NCI-H2196 treated with DMSO at 0.1 percent for 48 hours (cell line): Measurements from ENCODE around the gene TNNI2.
"Not testable (repeated sequence)": the region's sequence is repeated elsewhere in the genome, so short reads cannot be mapped to it uniquely, and the experiment has no call there.

Experiments
- DNase-seq: peaks from one replicate; lab custom pipeline; 2025; ENCODE audit not compliant: unreplicated experiment; lab: John Stamatoyannopoulos, UW

Gene TNNI2

GRCh38 chr11:1871531-1871930 is 32.8 kb downstream of the TNNI2 start:
- no peak for DNase-seq

GRCh38 chr11:1872267-1872985 is 33.6 kb downstream of the TNNI2 start:
- DNase-seq = no peak

GRCh38 chr11:1873048-1873812 is 34.4 kb downstream of the TNNI2 start:
- no peak for DNase-seq

DNA sequence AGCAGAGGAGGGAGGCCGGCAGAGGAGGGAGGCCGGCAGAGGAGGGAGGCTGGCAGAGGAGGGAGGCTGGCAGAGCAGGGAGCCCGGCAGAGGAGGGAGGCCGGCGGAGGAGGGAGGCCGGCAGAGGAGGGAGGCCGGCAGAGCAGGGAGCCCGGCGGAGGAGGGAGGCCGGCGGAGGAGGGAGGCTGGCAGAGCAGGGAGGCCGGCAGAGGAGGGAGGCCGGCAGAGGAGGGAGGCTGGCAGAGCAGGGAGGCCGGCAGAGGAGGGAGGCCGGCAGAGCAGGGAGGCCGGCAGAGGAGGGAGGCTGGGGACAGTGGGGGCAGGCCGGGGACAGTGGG is 35.0 kb downstream of the TNNI2 start:
- DNase-seq = not testable (repeated sequence)

GRCh38 chr11:1874441-1875092 is 35.8 kb downstream of the TNNI2 start:
- not testable (repeated sequence) for DNase-seq

GRCh38 chr11:1875093-1875850 is 36.5 kb downstream of the TNNI2 start:
- DNase-seq = no peak

DNA sequence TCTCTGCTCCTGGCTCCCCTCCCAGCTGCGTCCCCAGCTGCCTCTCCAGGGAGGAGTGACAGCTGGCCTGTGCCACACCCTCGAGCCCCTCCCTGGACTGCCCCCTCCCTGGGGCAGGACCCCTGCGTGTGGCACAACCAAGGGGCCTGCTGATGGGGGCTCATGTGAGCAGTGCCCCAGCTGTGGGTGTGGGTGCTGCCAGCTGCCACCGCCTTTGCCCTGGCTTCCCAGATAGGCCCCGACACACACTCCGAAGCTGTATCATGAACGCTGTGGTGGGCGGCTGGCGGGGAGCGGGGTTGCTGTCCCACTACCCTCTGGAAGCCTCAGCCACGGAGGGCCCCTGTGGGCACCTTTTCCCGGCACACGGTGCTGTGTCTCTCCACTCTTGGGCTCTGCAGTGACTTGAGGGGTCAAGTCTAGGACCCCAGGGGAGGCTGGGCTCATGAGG is 37.1 kb downstream of the TNNI2 start:
- DNase-seq = not testable (repeated sequence)

- no peak for DNase-seq
Measured at GRCh38 chr11:1876361-1877063, 37.7 kb downstream of the TNNI2 start.

GRCh38 chr11:1877211-1878136 is 38.7 kb downstream of the TNNI2 start:
- DNase-seq = no peak

GRCh38 chr11:1878137-1879031 is 39.6 kb downstream of the TNNI2 start:
- no peak for DNase-seq

- DNase-seq = no peak
Measured at GRCh38 chr11:1879342-1879940, 40.7 kb downstream of the TNNI2 start.

- no peak for DNase-seq
Measured at GRCh38 chr11:1879941-1880720, 41.4 kb downstream of the TNNI2 start.

- no peak for DNase-seq
Measured at GRCh38 chr11:1880746-1881441, 42.1 kb downstream of the TNNI2 start.

DNA sequence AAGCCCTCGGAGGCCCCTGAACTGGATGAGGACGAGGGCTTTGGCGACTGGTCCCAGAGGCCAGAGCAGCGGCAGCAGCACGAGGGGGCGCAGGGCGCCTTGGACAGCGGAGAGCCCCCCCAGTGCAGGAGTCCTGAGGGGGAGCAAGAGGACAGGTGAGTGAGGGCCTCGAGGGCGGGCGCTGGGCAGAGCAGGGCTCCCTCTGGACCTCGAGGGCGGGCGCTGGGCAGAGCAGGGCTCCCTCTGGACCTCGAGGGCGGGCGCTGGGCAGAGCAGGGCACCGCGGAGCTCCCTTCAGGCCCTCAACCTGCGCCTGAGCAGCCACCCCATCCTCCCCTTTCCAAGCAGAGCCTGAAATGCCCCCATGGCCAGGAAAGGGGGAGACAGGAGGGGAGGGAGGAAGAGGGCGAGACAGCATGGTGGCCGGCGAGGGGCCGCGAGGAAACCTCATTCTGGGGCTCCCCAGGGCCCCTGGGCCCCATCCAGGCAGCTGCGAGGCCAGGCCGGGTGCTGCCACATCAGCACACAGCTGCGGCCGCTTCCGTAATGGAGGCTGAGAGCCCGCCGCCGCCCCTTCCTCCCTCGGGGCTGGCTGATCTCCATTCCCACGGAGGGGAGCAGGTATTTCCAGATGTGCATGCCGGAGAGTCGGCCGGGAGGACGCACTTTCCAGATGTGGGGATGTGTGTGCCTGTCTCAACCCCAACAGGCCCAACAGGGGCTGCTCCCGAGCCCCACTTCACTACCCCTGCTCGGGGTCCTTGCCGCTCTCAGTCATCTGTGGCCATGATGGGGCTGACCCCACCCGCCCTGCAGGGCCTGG is 42.9 kb downstream of the TNNI2 start:
- no peak for DNase-seq

GRCh38 chr11:1882265-1883238 is 43.8 kb downstream of the TNNI2 start:
- peak; percentile 44 for DNase-seq
